H9 (cell line): ENCODE data around the gene BRD3OS. TPM values are rescaled to one million over a fixed set of nuclear protein-coding genes. Genes with fewer than 3 reads are reported as not detected.

Experiments used
- DNase-seq: peaks from one replicate; pipeline ENCODE4 v3.0.0-alpha.2; 2017
- H2AFZ ChIP-seq: one replicate; pipeline ENCODE4 v1.6.1; 2013; ENCODE audit warnings: mild to moderate bottlenecking, low read length, control low read depth, moderate library complexity
- H2AK5ac ChIP-seq: 2 replicates; pipeline ENCODE4 v1.6.1; 2013; ENCODE audit warnings: low read length, control low read depth, mixed read lengths; ENCODE audit not compliant: insufficient read length
- H2BK120ac ChIP-seq: one replicate; pipeline ENCODE4 v1.6.1; 2013; ENCODE audit warnings: low read depth, mild to moderate bottlenecking, low read length, control low read depth, inconsistent platforms; ENCODE audit not compliant: poor library complexity, severe bottlenecking
- H2BK12ac ChIP-seq: 2 replicates; pipeline ENCODE4 v1.6.1; 2013; ENCODE audit warnings: low read length, control low read depth, mixed read lengths, low read depth; ENCODE audit not compliant: insufficient read length
- H2BK15ac ChIP-seq: 2 replicates; pipeline ENCODE4 v1.6.1; 2013; ENCODE audit warnings: low read depth, low read length, control low read depth
- H2BK20ac ChIP-seq: one replicate; pipeline ENCODE4 v1.6.1; 2013; ENCODE audit warnings: low read depth, mild to moderate bottlenecking, low read length, control low read depth, inconsistent platforms; ENCODE audit not compliant: poor library complexity, severe bottlenecking
- H2BK5ac ChIP-seq: 2 replicates; pipeline ENCODE4 v1.6.1; 2013; ENCODE audit warnings: low read length, control low read depth, mixed read lengths; ENCODE audit not compliant: insufficient read length
- H3K14ac ChIP-seq: 2 replicates; pipeline ENCODE4 v1.6.1; 2013; ENCODE audit warnings: low read length, control low read depth; ENCODE audit not compliant: insufficient read depth
- H3K18ac ChIP-seq: 2 replicates; pipeline ENCODE4 v1.6.1; 2013; ENCODE audit warnings: low read depth, mild to moderate bottlenecking, mixed read lengths, low read length, control low read depth; ENCODE audit not compliant: insufficient read length
- H3K23ac ChIP-seq: 2 replicates; pipeline ENCODE4 v1.6.1; 2013; ENCODE audit warnings: low read length, control low read depth, mixed read lengths, low read depth; ENCODE audit not compliant: insufficient read length
- H3K23me2 ChIP-seq: 2 replicates; pipeline ENCODE4 v1.6.1; 2013; ENCODE audit warnings: low read depth, mild to moderate bottlenecking, mixed read lengths, low read length, control low read depth; ENCODE audit not compliant: insufficient read length, poor library complexity, severe bottlenecking
- H3K27ac ChIP-seq: 2 replicates; pipeline ENCODE4 v1.5.1; 2013; ENCODE audit warnings: low read length, control low read depth, mixed read lengths, low read depth; ENCODE audit not compliant: insufficient read length
- H3K27me3 ChIP-seq: 2 replicates; pipeline ENCODE4 v1.6.1; 2013; ENCODE audit warnings: low read length, control low read depth, inconsistent platforms; ENCODE audit not compliant: insufficient read depth
- H3K4ac ChIP-seq: 2 replicates; pipeline ENCODE4 v1.6.1; 2013; ENCODE audit warnings: low read depth, mild to moderate bottlenecking, control low read depth, inconsistent platforms, low read length, moderate library complexity
- H3K4me1 ChIP-seq: 2 replicates; pipeline ENCODE4 v1.6.1; 2013; ENCODE audit warnings: low read length, control low read depth, inconsistent platforms; ENCODE audit not compliant: insufficient read depth
- H3K4me2 ChIP-seq: 2 replicates; pipeline ENCODE4 v1.6.1; 2013; ENCODE audit warnings: low read length, control low read depth, mixed read lengths; ENCODE audit not compliant: insufficient read length, insufficient read depth
- H3K56ac ChIP-seq: 2 replicates; pipeline ENCODE4 v1.6.1; 2013; ENCODE audit warnings: low read depth, mild to moderate bottlenecking, mixed read lengths, low read length, control low read depth; ENCODE audit not compliant: insufficient read length
- H3K79me1 ChIP-seq: 2 replicates; pipeline ENCODE4 v1.6.1; 2013; ENCODE audit warnings: low read depth, mild to moderate bottlenecking, moderate library complexity, low read length, control low read depth, inconsistent platforms; ENCODE audit not compliant: insufficient read depth, poor library complexity, severe bottlenecking
- H3K79me2 ChIP-seq: 2 replicates; pipeline ENCODE4 v1.6.1; 2013; ENCODE audit warnings: low read length, control low read depth, inconsistent platforms; ENCODE audit not compliant: insufficient read depth
- H3K9ac ChIP-seq: 2 replicates; pipeline ENCODE4 v1.6.1; 2013; ENCODE audit warnings: low read length, control low read depth, mixed read lengths; ENCODE audit not compliant: insufficient read length; ENCODE audit errors: extremely low read depth
- H3K9me3 ChIP-seq: one replicate; pipeline ENCODE4 v1.6.1; 2013; ENCODE audit warnings: low read depth, low read length, inconsistent platforms; ENCODE audit not compliant: control insufficient read depth
- H3T11ph ChIP-seq: one replicate; pipeline ENCODE4 v1.6.1; 2013; ENCODE audit warnings: mild to moderate bottlenecking, low read length, control low read depth, inconsistent platforms
- H4K20me1 ChIP-seq: one replicate; pipeline ENCODE4 v1.6.1; 2013; ENCODE audit not compliant: control insufficient read depth, insufficient read length, insufficient read depth
- H4K5ac ChIP-seq: 2 replicates; pipeline ENCODE4 v1.6.1; 2013; ENCODE audit warnings: low read depth, mild to moderate bottlenecking, mixed read lengths, low read length, control low read depth; ENCODE audit not compliant: insufficient read length
- H4K8ac ChIP-seq: replicated peaks from 2 replicates; pipeline ENCODE4 v1.6.1; 2013; ENCODE audit warnings: low read length, control low read depth, mixed read lengths, low read depth; ENCODE audit not compliant: insufficient read length
- H4K91ac ChIP-seq: 2 replicates; pipeline ENCODE4 v1.6.1; 2013; ENCODE audit warnings: low read depth, mild to moderate bottlenecking, moderate library complexity, mixed read lengths, low read length, control low read depth; ENCODE audit not compliant: insufficient read length
- H3K27ac Mint-ChIP-seq, 3 experiments: 2 replicates in 2 of 3; 3 replicates in 1 of 3; pipeline ENCODE4 v1.8.0; 2020 to 2021; ENCODE audit warnings: mixed read lengths in 3 of 3, mild to moderate bottlenecking in 1 of 3, moderate library complexity in 1 of 3
- H3K27me3 Mint-ChIP-seq: 2 replicates; pipeline ENCODE4 v1.8.0; 2021; ENCODE audit warnings: low read depth, mild to moderate bottlenecking, moderate library complexity, mixed read lengths
- H3K36me3 Mint-ChIP-seq, 3 experiments: 2 replicates in 2 of 3; 3 replicates in 1 of 3; pipeline ENCODE4 v1.8.0; 2020 to 2021; ENCODE audit warnings: low read depth in 3 of 3, mixed read lengths in 3 of 3; ENCODE audit not compliant: insufficient read depth in 1 of 3
- H3K4me1 Mint-ChIP-seq, 2 experiments: 2 replicates each; pipeline ENCODE4 v1.8.0; 2020; ENCODE audit warnings: mixed read lengths in 2 of 2
- H3K4me3 Mint-ChIP-seq, 2 experiments: 2 replicates in 1 of 2; 3 replicates in 1 of 2; pipeline ENCODE4 v1.8.0; 2020 to 2021; ENCODE audit warnings: mild to moderate bottlenecking in 2 of 2, mixed read lengths in 2 of 2, moderate library complexity in 1 of 2
- H3K9me3 Mint-ChIP-seq, 2 experiments: 2 replicates in 1 of 2; 3 replicates in 1 of 2; pipeline ENCODE4 v1.8.0; 2020; ENCODE audit warnings: mild to moderate bottlenecking in 2 of 2, mixed read lengths in 2 of 2, moderate library complexity in 1 of 2
- CTCF ChIP-seq: fragments of 200-600 bp; sonication (generic); conservative IDR thresholded peaks from 3 replicates; pipeline ENCODE4 v1.8.0; 2021; ENCODE audit warnings: antibody characterized with exemption, mild to moderate bottlenecking
- WGBS: extraction: QIAGEN DNeasy Blood & Tissue Kit; methylation state at CpG from one replicate; pipeline ENCODE4 v1.1.7; 2013; ENCODE audit warnings: missing lambda C conversion rate, low lambda C conversion rate, mixed read lengths; ENCODE audit not compliant: insufficient read length; ENCODE audit errors: extremely low coverage; 5-methylcytosine and 5-hydroxymethylcytosine counted together
- total RNA-seq: library from RNA; stranded (reverse); gene quantifications from 2 replicates; pipeline ENCODE4 v1.2.1, GENCODE V29; 2021

The BRD3OS gene
- total RNA-seq, 1 experiment from 2014 or later = 16.4 TPM

GRCh38 chr9:134057751-134058701 lies 32.7 kb downstream of the BRD3OS start:
- Histone ChIP-seq H3K56ac (no peak overlapping the region), H3T11ph (no peak overlapping the region), H2BK20ac (no peak overlapping the region), H4K91ac (no peak overlapping the region), H4K5ac (no peak overlapping the region), H4K8ac (no peak overlapping the region), H2AFZ (no peak overlapping the region), H4K20me1 (peaks cover 3% of the 10 kb centered on the region), H3K4me2 (no peak overlapping the region), H3K79me2 (peaks cover 63% of the 10 kb centered on the region; the same call in 1 of the 2 replicates), H2BK120ac (no peak overlapping the region), H3K27ac (no peak overlapping the region), H3K4me1 (no peaks in the 10 kb centered on the region), H3K23ac (no peak overlapping the region), H3K18ac (no peak overlapping the region), H3K14ac (no peak overlapping the region), H3K79me1 (peaks cover 6% of the 10 kb centered on the region), H2AK5ac (no peak overlapping the region), H3K9ac (no peak overlapping the region), H2BK5ac (no peak overlapping the region), H3K9me3 (no peaks in the 10 kb centered on the region), H2BK15ac (no peak overlapping the region), H3K4ac (no peak overlapping the region), H2BK12ac (no peak overlapping the region), H3K27me3 (no peaks in the 10 kb centered on the region), H3K23me2 (no peaks in the 10 kb centered on the region)
- Mint-ChIP-seq H3K4me1 (peaks cover 13 to 34% of the 10 kb centered on the region in 2 experiments), H3K9me3 (no peaks in the 10 kb centered on the region), H3K27ac (peak overlapping the region; percentile 72 to 90 (median 89); a peak in 5 of 7 replicates), H3K4me3 (no peak overlapping the region; a peak in 1 of 5 replicates), H3K27me3 (no peaks in the 10 kb centered on the region), H3K36me3 (peaks cover 2 to 16% (median 4%) of the 10 kb centered on the region in 3 experiments; a peak in 6 of 7 replicates)
- TF ChIP-seq CTCF = no peak
- WGBS = no CpG with 5 or more reads among the region's 28 CpGs
- DNase-seq = no peak
